HG03064 (cell line): ENCODE results near the gene PLEKHJ1.
"Not testable (repeated sequence)": the region's sequence is repeated elsewhere in the genome, so short reads cannot be mapped to it uniquely, and the experiment has no call there.

Experiments used
- ATAC-seq: cut with Tn5 transposase; IDR thresholded peaks from one replicate; pipeline ENCODE4 v1.9.1; 2021; ENCODE audit warnings: low read depth; ENCODE audit not compliant: unreplicated experiment

PLEKHJ1 gene, protein sequence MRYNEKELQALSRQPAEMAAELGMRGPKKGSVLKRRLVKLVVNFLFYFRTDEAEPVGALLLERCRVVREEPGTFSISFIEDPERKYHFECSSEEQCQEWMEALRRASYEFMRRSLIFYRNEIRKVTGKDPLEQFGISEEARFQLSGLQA

DNA sequence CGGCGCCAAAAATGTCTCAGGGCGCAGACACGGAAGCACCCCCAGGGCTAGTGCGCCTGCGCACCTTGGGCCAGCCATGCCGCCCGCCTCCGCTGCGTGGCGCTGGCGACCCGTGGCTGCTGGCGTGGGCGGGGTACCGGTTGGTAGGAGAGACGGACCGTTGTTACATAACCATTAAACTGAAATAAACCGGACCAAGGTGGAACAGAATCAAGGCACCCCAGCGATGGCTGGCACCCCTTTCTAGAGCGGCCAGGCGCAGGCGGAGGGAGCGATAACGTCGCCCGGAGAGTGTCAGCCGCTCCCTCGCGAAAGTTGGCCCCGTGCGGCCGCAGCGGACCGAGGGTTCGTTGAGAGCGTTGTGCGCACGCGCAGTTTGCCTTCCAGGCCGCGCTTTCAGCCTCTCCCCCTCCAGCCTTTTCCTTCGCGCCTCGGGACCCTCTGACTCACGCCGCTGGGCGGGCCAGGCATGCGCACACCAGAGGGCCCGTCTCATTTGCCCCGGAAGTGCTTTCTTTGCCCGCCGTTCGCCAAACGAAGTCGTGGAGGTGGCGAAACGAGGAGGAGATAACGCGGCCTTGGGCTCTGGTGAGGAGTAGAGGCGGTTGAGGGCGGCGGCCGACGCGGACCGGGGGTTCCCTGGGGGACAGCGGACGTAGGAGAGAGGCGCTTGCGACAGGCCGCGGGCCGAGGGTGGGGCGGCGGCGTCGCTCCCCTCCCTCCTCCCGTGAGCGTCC, at the start of gene PLEKHJ1, which contains the start of gene SF3A2:
Gene PLEKHJ1 (minus strand): TSS at position 16 of the 737 bp plus-strand sequence. CDS start 81 bp downstream, outside the sequence.
Gene SF3A2 (plus strand): TSS at position 511 of the 737 bp plus-strand sequence. CDS start 6,595 bp downstream, outside the sequence.
- peak; percentile 60 for ATAC-seq

DNA sequence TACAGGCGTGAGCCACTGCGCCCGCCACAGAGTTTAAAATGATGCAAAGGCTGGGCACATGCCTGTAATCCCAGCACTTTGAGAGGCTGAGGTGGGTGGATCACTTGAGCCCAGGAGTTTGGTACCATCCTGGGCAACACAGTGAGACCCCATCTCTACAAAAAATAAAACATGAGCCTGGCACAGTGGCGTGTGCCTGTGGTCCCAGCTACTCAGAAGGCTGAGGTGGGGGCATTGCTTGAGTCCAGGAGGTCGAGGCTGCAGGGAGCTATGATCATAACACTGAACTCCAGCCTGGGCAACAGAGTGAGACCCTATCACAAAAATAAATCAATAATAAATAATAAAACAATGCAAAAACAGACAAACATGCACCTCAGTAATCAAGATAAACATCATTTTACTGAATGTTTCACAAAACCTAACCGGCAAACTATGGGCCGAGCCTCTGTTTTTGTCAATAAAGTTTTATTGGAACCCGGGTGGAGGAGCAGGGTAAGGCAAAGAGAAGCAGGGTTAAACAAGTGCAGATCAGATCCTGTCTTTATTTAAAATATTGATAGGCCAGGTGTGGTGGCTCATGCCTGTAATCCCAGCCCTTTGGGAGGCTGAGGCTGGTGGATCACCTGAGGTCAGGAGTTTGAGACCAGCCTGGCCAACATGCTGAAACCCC, 47.8 kb upstream of the PLEKHJ1 start:
- ATAC-seq: no peak

DNA sequence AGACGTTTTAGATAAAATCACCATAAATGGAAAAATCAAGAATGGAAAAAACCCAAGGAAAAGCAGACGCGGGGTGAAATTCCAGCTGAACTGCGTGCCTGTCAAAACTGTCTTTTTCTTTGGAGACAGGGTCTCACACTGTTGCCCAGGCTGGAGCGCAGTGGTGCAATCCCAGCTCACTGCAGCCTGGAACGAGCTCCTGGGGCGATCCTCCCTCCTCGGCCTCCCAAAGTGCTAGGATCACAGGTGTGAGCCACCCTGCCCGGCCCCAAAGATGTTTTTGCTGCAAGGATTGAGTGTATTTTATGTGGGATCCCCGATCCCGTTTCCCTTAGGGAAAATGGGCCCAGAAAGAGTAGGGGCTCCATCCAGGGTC, 46.7 kb upstream of the PLEKHJ1 start:
- no peak for ATAC-seq

DNA sequence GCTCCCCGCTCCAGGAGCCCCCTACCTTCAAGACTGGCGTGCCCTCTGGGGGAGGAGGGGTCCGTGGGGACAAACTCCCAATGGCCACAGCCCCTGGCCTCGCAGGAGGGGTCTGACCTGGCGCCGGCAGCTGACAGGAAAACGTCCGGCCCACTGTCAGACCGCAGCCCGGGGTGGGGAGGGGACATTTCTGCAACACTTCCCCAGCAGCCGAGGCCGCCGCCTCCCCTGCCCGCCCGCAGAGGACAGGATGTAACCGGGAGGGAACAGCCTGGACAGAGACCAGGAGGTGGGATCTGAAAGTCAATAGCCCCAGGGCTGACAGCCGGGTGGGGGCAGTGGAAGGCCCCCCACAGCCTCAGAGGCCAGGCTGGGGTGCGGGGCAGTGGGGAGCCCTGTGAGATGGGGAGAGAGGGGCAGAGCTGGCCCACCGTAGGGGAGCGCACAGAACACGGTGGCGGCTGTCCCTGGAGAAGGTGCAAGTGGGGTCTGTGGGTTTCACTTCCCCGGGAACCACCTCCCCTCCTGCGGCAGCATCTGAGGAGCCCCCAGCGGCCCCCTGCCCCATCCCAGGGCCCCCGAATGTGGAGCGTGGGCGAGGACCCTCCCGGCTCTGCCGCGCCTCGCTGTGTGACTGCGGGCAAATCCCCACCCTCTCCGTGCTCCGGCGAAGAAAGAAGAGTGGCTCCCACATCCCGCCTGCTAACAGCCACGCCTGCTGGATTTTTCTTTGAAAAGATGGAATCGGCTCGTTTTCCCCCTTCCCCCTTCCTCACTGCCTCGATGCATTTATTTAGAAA, 46.1 kb upstream of the PLEKHJ1 start, which contains the start of gene PEAK3:
Gene PEAK3 (minus strand): TSS at position 114 of the 800 bp plus-strand sequence. CDS start 1,244 bp downstream, outside the sequence.
- no peak for ATAC-seq

DNA sequence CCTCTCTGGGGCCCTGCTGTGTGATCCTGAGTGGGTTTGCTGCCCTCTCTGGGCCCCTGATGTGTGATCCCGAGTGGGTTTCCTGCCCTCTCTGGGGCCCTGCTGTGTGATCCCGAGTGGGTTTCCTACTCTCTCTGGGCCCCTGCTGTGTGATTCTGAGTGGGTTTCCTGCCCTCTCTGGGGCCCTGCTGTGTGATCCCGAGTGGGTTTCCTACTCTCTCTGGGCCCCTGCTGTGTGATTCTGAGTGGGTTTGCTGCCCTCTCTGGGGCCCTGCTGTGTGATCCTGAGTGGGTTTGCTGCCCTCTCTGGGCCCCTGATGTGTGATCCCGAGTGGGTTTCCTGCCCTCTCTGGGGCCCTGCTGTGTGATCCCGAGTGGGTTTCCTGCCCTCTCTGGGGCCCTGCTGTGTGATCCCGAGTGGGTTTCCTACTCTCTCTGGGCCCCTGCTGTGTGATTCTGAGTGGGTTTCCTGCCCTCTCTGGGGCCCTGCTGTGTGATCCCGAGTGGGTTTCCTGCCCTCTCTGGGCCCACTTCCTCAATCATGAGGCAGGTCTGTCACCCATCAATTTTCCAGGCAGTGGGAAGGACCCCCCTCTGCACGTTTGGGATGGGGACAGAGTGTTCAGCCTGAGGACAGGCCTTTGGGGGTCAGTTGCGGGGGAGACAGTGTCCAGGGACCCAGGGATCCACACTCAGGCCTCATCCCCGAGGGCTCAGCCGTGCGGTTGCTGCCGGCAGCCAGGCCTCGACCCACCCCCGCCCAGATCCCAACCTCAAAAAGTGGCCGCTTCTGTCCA, 45.3 kb upstream of the PLEKHJ1 start:
- ATAC-seq: not testable (repeated sequence)

DNA sequence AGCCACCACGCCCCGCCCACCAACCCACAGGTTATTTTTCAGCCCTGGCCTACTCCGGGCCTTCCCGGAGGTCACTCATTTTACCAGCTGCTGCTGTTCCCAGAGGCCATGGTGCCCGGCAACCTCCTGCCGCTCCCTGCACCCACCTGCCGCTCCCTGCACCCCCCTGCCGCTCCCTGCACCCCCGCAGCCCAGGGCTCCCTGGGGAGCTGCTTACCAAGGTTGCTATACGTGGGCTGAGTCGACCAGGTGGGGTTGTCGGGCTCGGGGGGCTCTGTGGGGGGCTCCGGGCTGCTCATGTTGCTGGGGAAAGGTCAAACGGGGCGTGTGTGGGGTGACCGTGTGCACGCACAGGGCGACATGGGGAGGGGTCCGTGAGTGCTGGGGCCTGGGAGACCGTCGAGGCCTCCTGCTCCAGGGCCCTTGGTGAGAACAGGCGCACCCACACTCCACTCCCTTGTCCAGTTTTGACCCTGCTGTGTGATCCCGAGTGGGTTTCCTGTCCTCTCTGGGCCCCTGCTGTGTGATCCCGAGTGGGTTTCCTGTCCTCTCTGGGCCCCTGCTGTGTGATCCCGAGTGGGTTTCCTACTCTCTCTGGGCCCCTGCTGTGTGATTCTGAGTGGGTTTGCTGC, 44.6 kb upstream of the PLEKHJ1 start:
- no peak for ATAC-seq

DNA sequence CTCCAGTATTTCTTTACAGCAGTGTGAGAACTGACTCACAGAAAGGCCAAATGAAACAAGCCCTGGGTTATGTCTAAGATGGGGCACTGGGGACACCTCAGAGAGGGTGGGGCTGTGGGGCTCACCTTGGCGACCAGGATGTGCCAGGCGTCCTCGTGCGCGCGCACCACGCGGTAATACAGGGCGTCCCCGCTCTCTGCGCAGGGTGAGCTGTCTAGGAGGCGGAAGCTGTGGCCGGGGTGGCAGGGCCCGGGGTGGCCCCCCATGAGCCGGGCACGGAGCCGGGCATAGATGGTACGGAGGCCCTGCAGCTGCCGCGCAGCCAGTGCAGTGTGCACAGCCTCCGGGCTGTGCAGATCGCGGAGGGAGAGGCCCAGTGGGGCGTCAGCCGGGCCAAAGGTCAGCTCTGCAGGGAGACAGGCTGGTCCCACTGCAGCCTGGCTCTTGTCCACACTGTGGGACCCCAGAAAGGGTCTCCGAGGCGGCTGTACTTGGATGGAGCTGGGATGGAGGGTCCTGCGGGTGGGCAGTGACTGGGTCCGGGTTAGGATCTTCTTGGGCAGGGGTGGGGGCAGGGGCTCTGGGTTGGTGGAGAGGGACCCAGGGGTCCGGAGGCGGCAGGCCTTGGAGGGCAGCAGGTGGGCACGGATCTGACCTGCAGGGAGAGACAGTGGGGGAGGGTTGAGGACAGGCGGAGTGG, 42.5 kb upstream of the PLEKHJ1 start:
- no peak for ATAC-seq

DNA sequence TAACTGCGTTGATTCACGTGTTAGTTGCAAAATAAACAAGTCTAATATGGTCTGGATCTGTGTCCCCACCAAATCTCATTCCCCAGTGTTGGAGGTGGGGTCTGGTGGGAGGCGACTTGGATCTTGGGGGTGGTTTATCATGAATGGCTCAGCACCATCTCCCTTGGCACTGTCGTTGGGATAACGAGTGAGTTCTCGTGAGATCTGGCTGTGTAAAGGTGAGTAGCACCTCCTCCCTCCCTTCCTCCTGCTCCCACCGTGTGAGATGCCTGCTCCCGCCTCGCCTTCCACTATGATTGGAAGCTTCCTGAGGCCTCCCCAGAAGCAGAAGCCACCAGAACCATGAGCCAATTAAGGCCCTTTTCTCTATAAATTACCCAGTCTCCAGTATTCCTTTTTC, 41.0 kb upstream of the PLEKHJ1 start:
- ATAC-seq: no peak

DNA sequence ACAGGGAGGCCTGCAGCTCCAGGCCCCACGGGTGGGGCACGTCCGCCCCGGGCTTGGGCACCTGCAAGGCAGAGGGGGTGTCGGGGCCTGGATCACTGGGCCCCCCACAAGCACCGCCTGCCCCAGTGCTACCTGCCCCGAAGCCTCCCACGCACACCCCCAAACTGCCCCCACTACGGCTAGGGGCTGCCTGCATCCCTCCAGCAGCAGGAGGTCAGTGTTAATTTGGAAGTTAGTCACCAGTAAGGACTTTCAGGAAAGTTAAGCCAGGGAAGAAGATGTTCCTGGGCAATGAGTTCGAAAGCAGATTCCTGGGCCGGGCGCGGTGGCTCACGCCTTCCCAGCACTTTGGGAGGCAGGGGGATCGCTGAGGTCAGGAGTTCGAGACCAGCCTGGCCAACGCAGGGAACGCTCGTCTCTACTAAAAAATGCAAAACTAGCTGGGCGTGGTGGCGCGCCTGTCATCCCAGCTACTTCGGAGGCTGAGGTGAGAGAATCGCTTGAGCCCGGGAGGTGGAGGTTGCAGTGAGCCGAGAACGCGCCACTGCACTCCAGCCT, 40.4 kb upstream of the PLEKHJ1 start:
- no peak for ATAC-seq

DNA sequence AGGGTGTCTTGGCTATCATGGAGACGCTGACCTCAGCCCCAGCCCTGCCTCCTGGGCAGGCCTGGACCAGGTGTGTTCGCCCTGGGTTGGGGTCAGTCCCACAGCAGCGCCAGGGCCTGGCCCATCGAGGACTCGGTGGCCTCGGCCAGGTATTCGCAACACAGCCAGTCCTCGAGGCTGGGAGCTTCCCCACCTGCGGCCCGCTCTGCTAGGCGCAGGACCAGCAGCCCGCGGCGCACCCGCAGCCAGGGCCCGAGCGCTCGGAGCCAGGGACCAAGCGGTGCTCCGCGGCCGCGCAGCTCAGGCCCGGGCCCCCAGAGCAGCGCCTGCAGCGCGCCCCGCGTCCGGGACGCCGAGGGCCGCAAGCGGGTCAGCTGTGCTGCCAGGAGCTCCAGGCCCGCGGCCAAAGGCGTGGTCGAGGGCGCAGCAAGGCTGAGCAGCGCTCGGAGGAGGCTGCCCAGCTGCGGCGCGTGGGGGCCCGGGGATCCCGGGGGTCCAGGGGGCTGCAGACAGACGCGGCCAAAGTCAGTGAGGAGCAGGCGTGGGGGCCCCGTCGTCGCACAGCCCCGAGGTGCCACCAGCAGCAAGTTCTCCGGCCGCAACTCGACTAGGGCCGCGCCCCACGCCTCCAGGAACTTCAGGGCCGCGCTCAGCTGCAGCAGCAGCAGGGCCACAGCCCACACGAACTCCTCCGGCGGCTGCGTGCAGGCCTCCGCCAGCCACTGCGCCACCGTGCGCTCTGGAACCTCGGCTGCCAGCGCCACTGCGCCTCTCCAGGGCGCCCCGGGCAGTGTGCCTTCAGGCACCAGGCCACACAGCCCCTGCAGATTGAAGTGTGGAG, 39.7 kb upstream of the PLEKHJ1 start:
- no peak for ATAC-seq

DNA sequence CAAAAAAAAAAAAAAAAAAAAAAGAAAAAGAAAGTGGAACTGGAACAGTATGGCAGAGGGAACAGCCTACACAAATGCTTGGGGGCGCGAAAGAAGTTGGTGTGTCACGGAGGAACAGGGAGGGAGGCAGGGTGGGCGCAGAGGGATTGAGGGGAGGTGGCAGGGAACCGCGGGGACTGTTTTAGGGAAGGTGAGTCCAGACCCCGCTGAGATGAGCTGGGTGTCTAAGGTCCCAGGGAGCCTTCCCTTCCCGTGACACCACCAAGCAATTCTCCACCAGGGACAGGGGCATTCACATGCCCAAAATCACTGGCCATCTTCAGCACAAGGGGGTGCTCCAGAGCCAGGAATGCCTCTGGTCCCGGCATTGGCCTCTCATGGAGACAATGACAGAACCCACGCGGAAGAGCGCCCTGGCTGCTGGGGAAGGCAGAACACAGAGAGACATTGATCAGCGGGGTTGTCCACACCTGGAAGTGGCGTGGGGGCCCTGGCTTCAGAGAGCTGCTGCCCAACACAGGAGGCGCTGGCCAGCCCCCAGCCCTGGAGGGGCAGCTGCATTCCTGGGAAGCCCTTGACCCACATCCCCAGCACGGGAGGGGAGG, 38.9 kb upstream of the PLEKHJ1 start:
- ATAC-seq: no peak

DNA sequence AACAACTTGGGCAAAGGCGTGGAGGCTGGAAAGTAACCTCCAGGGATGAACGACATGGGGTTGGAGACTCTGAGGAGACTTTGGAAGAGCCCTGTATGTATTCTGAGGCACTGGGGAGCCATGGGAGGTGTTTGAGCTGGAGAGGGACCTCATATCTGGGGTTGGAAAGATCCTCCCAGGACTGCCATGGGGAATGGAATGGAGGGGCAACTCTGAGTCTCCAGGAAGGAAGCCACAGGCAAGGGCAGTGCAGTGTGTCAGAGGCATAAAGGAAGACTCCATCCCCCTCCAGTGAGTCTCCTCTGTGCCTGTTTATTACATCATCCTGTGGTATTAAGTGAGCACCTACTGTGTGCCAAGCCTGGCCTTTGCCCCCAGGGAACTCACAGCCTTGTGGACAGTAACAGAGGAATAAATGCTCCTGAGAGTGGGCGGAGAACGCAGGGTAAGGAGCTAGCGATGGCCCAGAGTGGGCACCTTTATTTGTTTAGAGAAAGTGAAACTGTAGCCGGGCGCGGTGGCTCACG, 38.1 kb upstream of the PLEKHJ1 start:
- ATAC-seq: no peak

DNA sequence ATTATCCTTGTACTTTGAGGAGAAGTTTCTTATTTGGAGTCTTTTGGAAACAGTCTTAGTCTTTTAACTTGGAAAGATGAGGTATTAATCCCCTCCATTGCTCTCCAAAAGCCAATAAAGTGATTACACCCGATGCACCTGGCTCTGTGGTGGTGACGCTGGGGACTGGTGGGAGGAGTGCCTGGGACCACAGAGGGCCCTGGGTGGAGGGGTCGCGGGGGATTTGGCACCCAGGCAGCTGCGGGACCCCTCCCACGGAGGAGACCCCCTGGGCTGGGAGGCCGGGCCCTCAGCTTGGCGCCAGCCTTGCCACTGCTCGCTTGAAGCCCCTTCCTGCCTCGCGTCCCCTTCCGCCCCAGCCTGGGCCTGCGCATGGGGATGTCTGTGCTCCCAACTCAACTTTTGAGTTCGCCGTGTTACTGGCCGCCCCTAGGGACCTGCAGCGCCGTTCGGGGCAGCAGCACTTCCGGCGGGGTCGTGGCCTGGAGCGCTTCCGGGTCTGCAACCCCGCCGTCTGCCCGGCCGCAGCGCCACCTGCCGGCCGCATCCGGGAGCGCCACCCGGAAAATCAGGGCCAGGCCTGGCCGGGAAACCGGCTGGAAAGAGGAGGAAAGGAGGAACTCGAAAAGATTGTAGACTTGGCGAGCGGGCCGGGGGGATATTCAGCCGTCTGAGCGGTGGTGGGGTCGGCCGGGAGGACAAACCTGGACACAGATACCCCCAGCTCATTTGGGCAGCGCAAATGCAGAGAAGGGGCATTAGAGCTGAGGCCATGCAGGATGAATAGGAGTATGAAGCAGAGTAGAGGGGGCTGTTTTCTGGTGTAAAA, 37.4 kb upstream of the PLEKHJ1 start:
- ATAC-seq: no peak

DNA sequence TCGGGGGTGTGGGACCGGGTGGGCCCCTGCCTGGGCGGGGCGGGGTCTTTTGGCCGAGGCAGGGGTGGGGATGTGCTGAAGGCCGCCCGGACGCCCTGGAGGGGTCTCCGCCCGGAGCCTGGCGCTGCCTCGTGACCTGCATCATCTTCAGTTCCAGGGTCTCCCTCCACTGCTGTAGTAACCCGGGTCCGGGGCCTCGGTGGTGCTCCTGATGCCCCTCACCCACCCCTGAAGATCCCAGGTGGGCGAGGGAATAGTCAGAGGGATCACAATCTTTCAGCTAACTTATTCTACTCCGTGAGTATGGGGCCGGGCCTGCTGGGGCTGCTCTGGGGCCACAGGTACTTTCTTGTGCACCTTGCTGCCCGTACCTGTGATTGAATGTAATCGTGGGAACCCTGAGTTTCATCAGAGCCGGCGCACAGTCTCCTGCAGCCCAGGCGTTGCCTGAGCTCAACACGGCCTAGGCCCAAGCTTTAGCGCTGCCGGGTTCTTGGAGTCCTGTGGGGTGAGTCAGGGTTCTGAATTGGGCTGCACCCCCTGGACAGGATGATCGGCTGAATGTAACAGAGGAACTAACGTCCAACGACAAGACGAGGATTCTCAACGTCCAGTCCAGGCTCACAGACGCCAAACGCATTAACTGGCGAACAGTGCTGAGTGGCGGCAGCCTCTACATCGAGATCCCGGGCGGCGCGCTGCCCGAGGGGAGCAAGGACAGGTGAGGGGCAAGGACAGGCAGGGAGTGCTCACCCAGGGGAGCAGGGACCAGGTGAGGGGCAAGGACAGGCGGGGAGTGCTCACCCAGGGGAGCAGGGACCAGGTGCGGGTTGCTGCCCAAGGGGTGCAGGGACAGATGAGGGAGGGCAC, 35.3 kb upstream of the PLEKHJ1 start:
- ATAC-seq: no peak
